HG03558 (cell line): ENCODE data around the gene SORCS2.

Experiments
- ATAC-seq: cut with Tn5 transposase; IDR thresholded peaks from one replicate; pipeline ENCODE4 v1.9.1; 2021; ENCODE audit warnings: moderate number of reproducible peaks; ENCODE audit not compliant: unreplicated experiment; ENCODE audit errors: extremely low read depth

SORCS2 gene

DNA sequence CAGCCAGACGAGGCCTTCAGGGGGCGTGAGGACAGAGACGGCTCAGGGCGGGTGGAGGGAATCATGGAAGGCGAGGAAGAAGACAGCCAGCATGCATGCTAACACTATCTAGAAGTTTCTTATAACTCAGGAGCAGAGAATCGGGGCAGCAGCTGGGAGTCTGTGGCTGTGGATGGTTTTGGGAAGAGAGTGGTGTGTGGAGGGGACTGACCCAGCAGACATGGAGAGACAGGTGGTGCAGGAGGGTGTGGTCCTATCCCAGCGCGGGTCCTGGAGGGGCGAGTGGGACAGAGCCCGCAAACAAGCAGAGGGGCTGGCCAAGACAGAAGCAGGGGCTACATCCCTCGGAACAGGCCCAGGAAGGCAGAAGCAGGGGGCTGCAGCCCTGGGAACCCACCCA is 555.2 kb downstream of the SORCS2 start:
- no peak for ATAC-seq

DNA sequence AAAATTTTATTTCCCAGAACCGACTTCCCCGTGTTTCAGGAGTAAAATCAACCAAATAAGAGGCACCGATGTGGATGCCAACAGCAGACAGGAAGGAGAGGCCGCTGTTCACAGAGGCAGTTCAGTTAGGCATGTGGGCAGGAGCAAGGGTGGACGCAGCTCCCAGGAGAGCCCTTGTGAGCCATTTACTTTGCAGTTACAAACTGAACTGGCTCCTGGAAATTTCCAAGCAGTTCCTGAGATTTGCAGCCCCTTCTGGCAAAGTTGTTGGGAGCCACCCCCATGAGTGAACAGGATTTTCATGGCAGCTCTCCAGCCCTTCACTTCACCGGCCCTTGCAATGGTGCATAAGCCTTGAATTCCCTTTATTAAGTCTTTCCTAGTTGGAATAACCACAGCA is 558.2 kb downstream of the SORCS2 start:
- ATAC-seq, result no peak

DNA sequence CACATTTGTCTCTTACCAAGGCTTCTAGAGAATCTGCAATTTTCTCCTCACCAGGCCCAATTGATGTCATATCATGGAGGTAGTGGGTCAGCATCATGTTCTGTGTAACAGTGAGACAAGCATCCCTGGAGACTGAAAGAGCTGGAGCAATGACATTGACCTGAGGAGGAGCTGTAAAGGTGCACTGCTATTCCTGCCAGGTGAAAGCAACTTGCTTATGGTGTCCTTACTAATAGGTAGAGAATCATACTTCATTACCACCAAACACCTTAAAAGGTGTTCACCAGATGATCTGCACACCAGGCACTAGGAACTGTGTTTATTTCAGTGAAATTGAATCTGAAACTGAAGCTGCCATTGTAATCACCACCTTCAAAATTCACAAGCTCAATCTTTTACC is 558.6 kb downstream of the SORCS2 start:
- ATAC-seq, result no peak

DNA sequence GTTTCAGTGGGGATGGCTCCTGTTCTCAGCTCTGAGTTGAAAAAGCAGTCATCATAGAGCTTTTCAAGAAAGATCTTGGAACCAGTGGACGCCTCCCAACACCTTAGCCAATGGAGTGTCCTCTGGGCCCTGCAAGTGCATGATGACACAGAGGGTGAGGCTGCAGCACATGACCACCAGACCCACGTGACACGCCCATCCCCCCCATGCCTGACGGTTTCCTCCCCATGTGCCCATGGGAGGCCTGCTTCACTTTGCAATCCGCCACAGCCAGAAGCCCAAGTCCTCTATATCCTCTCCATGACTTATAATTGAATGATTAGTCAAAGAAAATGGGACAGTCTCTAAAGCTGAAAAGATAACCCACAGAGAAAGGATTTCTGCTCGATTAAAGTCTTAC is 560.3 kb downstream of the SORCS2 start:
- no peak for ATAC-seq

DNA sequence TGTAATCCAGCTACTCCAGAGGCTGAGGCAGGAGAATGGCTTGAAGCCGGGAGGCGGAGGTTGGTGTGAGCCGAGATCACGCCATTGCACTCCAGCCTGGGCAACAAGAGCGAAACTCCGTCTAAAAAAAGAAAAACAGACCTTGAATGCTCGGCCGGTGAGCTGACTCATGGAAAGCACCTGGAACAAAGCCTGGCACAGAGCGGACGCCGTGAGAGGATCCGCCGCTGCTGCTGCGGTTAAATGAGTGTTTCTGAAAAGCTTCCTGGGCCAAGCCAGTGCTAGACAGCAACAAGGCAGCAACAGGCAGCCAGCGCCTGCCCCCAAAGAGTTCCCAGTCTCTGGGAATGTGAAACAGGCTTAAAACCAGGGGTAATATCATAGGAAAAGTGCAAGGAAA is 560.9 kb downstream of the SORCS2 start:
- no peak for ATAC-seq

DNA sequence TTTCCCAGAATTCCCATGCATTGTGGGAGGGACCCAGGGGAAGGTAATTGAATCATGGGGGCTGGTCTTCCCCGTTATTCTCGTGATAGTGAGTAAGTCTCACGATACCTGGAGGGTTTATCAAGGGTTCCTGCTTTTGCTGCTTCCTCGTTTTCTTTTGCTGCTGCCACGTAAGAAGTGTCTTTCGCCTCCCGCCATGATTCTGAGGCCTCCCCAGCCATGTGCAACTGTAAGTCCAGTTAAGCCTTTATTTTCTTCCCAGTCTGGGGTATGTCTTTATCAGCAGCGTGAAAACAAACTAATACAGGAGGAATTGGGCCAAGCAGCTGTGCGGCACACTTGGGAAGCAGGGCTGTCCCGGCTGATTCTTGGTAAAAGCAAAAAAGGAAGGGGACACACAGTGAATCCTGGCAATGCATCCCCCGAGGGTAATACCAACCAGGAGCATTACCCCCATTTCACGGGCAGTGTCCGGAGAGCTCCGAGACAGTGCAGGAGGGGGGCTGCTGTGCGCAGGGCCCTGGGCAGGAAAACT is 561.7 kb downstream of the SORCS2 start:
- no peak for ATAC-seq

DNA sequence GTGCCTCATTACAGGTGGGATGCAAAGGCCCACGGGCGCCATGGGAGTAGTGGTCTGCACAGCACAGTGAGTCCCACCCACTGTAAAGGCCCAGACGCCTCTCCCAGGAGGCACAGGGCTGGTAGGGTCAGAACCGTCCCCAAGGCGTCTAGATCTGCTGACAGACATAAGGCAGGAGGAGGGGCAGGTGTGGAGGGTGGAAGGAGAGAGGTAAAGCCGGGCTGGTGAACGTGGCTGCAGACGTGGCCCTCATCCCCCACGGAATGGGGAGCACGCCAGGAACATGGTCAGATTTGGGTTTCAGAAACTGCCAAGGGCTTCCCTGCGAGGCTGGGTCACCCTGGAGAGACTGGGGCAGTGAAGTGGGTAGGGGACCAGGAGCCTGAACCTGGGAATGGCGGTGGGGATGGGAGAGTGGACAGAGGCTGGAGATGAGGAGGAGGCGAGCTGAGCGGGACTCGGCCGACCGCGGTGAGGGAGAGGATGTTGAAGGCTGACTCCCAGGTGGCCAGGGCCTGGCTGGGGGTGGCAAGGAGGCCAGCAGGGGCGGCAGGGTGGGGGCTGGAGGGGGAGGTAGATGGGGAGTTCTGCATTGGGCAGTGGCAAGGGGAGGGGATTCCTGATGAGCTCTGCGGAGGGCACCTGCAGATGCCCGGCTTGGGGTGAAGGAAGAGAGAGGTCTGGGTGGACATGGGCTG is 562.4 kb downstream of the SORCS2 start:
- no peak for ATAC-seq

DNA sequence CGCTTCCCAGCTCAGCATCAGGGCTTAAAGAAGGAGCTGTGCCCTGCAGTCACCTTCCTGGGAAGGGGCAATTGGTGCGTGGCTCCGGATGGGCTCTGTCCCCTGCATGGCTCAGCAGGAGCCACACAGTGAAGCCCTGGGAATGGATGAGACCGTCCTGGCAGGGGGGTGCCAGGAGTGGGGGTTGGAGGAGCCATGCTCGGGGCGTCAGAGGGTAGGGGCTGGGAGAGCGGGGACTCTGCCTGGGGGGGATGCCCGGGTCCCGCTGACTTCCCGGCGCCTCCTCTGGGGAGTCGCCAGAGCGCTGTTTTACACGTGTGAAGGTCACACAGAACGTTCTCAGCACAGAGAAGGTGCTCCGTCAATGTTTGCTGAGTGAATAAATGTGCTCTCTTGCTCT is 563.2 kb downstream of the SORCS2 start:
- ATAC-seq, result no peak

DNA sequence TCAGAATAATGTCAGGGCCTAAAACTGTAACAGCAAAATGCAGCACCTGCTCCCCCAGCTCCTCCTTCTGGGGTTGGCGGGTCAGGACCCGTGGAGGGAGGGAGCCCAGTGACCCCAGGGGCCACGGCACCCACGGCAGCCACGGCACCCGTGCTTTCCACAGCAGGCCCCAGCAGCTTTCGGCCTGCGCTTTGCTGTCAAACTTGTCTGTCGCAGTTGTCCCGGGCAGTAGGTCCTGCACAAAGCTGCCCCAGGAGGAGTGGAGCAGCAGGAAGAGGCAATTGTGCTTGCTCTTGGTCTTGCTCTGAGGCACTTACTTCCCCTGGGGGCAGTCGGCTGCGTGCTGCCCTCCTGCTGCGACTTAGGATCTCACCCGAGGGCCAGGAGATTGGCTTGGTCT is 563.7 kb downstream of the SORCS2 start:
- ATAC-seq, result no peak

DNA sequence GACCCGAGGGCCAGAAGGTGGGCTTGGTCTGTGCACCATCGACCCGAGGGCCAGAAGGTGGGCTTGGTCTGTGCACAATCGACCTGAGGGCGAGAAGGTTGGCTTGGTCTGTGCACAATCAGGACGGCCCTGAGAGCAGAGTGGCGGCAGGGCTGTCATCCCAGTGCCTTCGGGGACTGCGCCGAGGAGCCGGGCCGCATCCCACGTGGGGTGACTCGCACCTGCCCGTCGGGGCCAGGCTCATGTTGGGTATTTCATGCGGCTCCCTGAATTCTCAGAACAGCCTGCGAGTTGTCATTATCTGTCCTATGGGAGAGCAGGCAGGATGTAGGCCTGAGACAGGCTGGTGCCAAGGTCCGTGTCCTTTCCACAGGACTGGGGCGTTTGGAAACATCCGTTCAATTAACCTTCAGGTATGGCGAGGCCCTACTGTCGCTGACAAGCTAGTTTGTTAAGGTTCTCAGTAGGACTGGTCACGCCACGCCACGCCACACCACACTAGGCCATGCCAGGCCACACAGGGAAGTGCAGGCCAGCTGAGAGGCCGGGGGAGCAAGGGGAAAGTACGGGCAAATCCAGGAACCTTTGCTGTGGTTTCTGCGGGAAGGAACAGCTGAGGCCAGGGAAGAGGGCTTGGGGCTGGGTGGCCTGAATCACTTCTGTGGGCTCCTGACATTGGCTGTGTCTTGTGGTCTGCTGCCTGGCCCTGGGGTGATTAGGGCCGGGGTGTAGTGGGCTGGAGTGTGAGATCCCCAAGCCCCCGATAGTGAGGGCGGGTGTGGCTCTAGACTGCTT is 564.4 kb downstream of the SORCS2 start:
- no peak for ATAC-seq

DNA sequence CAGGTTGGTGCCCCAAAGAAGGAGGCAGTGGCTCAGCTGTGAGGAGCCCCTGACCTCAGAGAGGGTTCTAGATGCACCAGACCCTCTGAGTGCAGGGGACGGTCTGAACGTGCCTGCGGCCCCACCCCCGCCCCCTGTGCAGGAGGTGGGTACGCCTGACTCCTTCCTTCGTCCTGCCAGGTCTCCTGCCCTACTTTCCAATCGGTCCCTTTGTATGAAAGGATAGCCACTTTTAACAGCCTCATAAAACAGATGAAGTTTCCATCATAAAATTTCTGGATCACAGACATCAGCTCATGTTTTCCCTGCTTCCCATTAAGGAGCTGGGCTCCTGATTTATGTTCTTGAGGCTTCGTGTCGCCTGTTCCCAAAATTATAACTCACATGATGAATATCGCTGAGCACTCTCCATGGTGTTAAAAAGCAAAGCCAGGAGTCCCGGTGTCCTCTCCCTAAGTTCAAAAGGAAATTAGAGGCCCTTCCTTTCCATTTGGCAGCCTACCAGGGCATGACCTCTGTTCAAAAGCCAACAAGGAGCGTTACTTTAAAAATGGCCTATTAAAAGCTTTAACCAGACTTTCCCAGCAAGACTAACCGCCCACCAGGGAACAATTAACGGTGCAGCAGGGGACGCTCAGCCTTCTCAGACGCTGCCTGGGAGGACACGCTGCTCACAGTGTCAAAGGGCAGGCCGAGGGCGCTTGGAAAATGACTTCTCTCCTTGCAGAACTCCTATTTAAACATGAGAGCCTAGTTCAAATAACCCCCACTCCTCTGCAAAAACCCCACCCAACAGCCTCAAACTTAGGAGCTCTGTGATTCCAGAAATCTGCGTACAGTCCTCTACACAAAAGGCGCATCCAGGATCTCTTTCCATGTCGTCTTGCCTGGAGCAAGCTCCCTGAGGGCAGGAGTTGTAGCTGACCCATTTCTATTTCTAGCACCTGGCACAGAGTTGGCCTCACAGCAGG is 565.4 kb downstream of the SORCS2 start:
- no peak for ATAC-seq

DNA sequence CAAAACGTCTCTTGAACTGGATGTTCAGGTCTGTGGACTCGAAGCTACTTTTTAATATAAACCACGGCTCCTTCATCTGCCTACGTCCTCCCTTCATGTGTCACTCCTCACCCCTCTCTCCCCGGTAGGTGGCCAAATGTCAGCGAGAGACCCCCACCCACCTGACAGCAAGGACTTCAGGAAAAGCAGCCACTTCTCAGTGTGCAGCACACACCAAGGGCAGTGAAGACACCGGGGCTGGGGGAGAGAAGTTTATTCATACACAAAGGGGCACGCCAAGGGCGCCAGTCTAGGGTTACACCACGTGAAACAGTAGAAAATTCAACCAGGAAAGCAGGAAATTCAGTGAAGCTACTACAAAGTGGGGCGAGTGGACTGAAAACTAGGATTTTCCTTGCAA is 566.1 kb downstream of the SORCS2 start:
- no peak for ATAC-seq

DNA sequence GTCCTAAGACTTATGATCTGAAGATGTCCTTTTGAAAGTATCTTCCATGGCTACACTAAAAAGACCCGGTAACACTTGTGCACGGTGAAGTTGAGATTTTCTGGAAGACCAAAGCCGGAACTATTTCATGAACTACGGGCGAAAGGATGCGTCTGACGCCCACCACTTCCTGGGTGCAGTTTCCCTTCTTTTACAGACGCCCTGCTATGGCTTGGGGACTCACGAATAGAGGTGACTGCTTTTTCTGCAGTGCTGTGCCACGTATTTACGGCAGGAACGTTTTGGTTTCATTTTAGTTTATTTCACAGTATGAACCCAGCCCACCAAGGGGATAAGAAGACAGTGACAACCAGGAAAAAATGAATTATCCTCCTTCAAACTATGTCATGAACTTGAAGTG is 566.9 kb downstream of the SORCS2 start:
- no peak for ATAC-seq

DNA sequence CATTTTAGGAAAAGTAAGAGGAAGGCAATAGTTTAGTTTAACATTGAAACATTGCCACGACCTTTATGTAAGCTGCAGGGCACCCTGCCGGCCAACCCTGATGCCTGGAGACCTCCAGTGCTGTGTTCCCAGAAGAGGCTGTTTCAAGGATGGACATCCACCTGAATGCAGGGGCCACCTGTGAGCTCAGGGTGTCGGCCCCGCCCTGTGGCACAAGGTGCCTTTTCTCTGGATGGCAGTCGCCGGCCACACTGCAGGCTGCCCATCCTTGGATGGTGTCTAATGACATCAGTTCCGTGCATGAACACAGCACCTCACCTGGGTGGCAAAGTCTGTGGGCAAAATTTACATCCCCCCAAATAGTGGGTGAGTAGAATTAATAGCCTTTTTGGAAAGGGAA is 567.3 kb downstream of the SORCS2 start:
- no peak for ATAC-seq

DNA sequence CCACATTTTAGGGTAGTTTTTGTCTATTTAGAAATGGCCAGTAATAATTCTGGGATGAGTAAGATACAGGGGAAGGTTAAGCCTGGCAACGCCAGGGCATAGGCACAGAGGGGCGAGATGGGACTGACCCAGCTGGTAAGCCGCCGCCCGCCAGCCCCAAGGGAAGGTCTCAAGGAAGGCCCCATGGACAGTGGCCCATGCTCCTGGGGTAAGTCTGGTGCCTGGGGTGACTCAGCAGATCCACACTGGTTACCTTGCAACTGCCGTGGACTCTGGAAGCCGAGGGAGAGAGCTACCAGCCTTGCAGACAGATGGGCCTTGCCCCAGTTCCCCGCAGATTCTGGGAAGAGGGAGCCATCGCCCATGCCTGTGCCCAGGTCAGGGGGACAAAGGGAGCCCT is 567.9 kb downstream of the SORCS2 start:
- ATAC-seq, result no peak

DNA sequence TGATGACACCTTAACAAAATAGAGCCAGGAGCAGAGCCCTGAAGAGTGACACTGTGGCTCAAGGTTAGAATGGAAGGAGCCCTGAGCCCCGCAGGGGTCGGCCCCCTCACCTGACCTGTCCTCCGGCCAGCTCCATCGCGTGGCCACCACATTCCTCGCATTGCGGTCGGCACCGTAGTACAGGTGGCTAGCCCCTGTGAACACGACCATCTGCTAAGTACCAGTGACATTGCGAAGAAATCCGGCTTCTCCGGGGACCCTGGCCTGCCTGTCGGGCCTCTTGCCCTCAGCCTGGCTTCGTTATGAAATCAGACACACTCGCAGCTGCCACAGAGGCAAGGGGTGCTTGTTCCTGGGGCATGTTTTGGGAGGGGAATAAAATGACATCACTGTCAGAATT is 568.4 kb downstream of the SORCS2 start:
- ATAC-seq, result no peak

DNA sequence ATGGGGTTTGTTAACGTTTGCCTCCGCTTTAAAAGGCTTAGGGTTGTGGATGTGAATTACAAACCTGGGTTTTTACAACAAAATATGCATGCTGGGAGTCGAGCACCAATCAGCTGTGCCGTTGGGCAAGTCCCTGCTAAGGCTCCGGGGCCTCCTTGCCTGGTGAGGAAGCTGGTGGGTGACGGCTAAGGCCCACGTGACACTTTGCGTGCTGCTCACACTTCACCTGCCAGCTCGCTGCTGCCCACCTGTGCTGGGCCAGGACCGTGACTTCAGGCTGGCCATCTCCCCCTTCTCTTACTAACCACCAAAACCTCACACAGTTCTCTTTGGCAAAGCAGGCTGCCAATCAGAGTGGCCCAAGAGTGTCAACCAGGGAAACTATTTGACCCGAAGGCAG is 569.0 kb downstream of the SORCS2 start:
- ATAC-seq, result no peak

DNA sequence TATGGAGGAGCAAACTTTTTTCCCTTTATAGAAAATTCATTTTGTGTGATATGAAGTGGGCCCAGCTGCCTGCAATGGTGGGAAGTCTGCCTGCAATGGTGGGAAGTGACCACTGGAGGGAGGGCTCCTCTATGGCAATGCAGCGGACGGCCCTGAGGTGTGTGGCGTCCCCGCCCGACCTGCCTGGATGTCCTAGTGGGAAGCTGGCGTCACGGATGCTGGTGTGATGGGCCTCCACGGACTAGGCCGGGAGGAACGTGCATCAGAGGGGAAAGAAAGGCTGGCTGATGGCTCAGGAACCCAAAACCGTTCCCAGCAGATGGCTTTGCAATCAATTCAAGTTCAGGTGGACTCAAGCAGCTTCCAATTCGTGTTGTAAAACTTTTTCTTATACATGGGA is 569.4 kb downstream of the SORCS2 start:
- no peak for ATAC-seq

DNA sequence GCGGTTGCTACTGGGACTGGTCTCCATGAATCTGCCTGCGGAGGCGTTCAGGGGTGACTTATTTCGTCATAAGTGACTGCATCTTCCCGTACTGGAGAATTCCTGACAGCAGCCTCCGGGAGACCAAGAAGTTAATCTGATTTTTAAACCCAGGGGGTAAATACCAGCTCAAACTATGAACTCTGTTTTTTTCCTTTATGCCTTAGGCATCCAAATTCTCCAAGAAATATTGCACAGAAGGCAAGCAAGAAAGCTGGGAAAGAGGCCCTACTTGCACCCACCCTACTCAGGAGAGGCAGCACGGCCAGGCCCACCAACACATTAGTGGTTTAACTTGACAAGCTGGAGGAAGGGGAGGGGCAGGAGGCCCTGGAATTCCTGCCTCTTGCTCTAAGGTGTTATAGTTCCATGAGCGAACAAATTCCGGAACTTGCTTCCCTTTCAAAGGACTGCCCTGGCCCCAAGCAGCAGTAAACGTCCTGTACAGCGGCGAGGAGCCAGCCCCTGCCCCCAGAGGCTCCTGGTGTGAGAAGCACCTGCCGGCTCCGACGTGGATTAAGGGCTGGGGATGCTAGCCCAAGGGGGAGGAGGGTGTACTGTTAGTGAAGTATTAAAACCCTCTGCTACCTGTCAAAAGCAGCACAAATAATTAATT is 570.2 kb downstream of the SORCS2 start:
- ATAC-seq, result no peak

DNA sequence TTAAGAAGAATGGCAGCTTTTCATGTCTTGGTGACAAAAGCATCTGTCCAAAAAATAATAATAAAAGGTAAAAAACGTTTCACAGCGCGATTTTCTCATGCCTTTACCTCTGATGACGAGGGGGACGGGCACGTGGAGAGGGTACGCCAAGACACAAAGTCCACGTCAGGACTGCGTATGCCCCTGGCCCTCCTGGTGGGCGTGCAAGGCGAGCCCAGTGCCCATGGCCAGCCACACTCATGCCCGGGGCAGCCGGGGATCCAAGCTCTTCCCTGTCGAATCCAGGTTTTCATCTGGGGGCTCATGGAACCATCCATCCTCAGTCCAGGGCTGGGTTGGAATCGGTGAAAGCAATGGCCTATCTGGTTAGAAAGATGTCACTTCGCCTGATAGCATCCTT is 570.8 kb downstream of the SORCS2 start:
- no peak for ATAC-seq
